Measurements from ENCODE around the gene KRTAP19-8. TPM values are rescaled to one million over a fixed set of nuclear protein-coding genes. Genes with fewer than 3 reads are reported as not detected.

Gene KRTAP19-8
- polyA plus RNA-seq, 3 donors, result not detected

- Histone ChIP-seq H3K4me1 (ENCODE audit: control insufficient read depth in 1 of 2, insufficient read depth in 2 of 2, low read length in 2 of 2) (no peaks in the 10 kb centered on the region), H2AFZ (ENCODE audit: insufficient read depth, low read depth, low read length, poor library complexity, severe bottlenecking) (no peak overlapping the region), H3K79me2 (ENCODE audit: insufficient read depth, low read length) (no peaks in the 10 kb centered on the region), H3K4me2 (replicated peaks; ENCODE audit: extremely low read depth, low read length, poor library complexity, severe bottlenecking) (no peak overlapping the region), H3K27ac (ENCODE audit: low read depth in 1 of 2, low read length in 2 of 2) (no peak overlapping the region), H3K27me3 (ENCODE audit: control insufficient read depth in 2 of 2, insufficient read depth in 2 of 2, low read length in 2 of 2) (no peaks in the 10 kb centered on the region), H3K9ac (ENCODE audit: insufficient read depth, low read length, poor library complexity, severe bottlenecking) (no peak overlapping the region), H3K9me3 (replicated peaks in 1 of 2; ENCODE audit: control insufficient read depth in 1 of 2, insufficient read depth in 1 of 2, low read length in 2 of 2) (peaks cover 0 to 3% of the 10 kb centered on the region in 2 donors), H4K20me1 (ENCODE audit: insufficient read depth, low read length) (no peaks in the 10 kb centered on the region), H3K4me3 (replicated peaks in 1 of 3; ENCODE audit: low read depth in 2 of 3, low read length in 3 of 3) (no peak overlapping the region), H3K36me3 (replicated peaks in 1 of 2; ENCODE audit: control insufficient read depth in 1 of 2, insufficient read depth in 2 of 2, low read length in 2 of 2) (no peaks in the 10 kb centered on the region)
- H3K4me1 Mint-ChIP-seq, result no peaks in the 10 kb centered on the region
- H3K9me3 Mint-ChIP-seq, result peaks cover 0 to 13% (median 3%) of the 10 kb centered on the region in 7 donors
- DNase-seq, result no peak
- no peak overlapping the region for H3K27ac Mint-ChIP-seq
- H3K4me3 Mint-ChIP-seq, result no peak overlapping the region
- intact Hi-C loops (cut with micrococcal nuclease), result no loop called here
- H3K36me3 Mint-ChIP-seq, result no peaks in the 10 kb centered on the region
- no peak for TF ChIP-seq CTCF (IDR thresholded peaks at IDR 0.05)
- H3K27me3 Mint-ChIP-seq (ENCODE audit: low read depth in 3 of 3), result peaks cover 0 to 1% (median 0%) of the 10 kb centered on the region in 3 donors
- 75% methylated on average over 1 of the region's 1 CpG for WGBS (ENCODE audit: insufficient coverage)
Measured at GRCh38 chr21:31008355-31008754, 29.9 kb downstream of the KRTAP19-8 start.

GRCh38 chr21:31005019-31005418, 33.3 kb downstream of the KRTAP19-8 start:
- no peak overlapping the region for H3K4me2 ChIP-seq (replicated peaks; ENCODE audit: extremely low read depth, low read length, poor library complexity, severe bottlenecking)
- no peaks in the 10 kb centered on the region for H4K20me1 ChIP-seq (ENCODE audit: insufficient read depth, low read length)
- no peak overlapping the region for H3K27ac ChIP-seq (ENCODE audit: low read depth in 1 of 2, low read length in 2 of 2)
- H3K36me3 Mint-ChIP-seq, result no peaks in the 10 kb centered on the region
- H3K4me3 ChIP-seq (replicated peaks in 1 of 3; ENCODE audit: low read depth in 2 of 3, low read length in 3 of 3), result no peak overlapping the region
- no peak overlapping the region for H2AFZ ChIP-seq (ENCODE audit: insufficient read depth, low read depth, low read length, poor library complexity, severe bottlenecking)
- H3K9me3 ChIP-seq (replicated peaks in 1 of 2; ENCODE audit: control insufficient read depth in 1 of 2, insufficient read depth in 1 of 2, low read length in 2 of 2), result peaks cover 0 to 3% of the 10 kb centered on the region in 2 donors
- no peak overlapping the region for H3K27ac Mint-ChIP-seq
- intact Hi-C loops (cut with micrococcal nuclease), result no loop called here
- no peaks in the 10 kb centered on the region for H3K27me3 ChIP-seq (ENCODE audit: control insufficient read depth in 2 of 2, insufficient read depth in 2 of 2, low read length in 2 of 2)
- no peak overlapping the region for H3K9ac ChIP-seq (ENCODE audit: insufficient read depth, low read length, poor library complexity, severe bottlenecking)
- no peaks in the 10 kb centered on the region for H3K36me3 ChIP-seq (replicated peaks in 1 of 2; ENCODE audit: control insufficient read depth in 1 of 2, insufficient read depth in 2 of 2, low read length in 2 of 2)
- H3K9me3 Mint-ChIP-seq, result peaks cover 0 to 7% (median 1%) of the 10 kb centered on the region in 7 donors
- no peaks in the 10 kb centered on the region for H3K4me1 ChIP-seq (ENCODE audit: control insufficient read depth in 1 of 2, insufficient read depth in 2 of 2, low read length in 2 of 2)
- no peaks in the 10 kb centered on the region for H3K4me1 Mint-ChIP-seq
- no peak overlapping the region for H3K4me3 Mint-ChIP-seq
- H3K27me3 Mint-ChIP-seq (ENCODE audit: low read depth in 3 of 3), result peaks cover 0 to 3% (median 1%) of the 10 kb centered on the region in 3 donors
- WGBS (ENCODE audit: insufficient coverage), result 100% methylated on average over 1 of the region's 5 CpGs
- no peak for DNase-seq
- no peak for TF ChIP-seq CTCF (IDR thresholded peaks at IDR 0.05)
- no peaks in the 10 kb centered on the region for H3K79me2 ChIP-seq (ENCODE audit: insufficient read depth, low read length)
